Endodermal cell (in vitro differentiated cells): ENCODE results near the gene ZBTB37. TPM values are rescaled to one million over a fixed set of nuclear protein-coding genes. Genes with fewer than 3 reads are reported as not detected.

ENCODE experiments used
- DNase-seq: peaks from one replicate; pipeline ENCODE4 v3.0.0-alpha.2; 2017
- H3K27ac ChIP-seq: 2 replicates; pipeline ENCODE4 v1.5.1; 2013; ENCODE audit warnings: mild to moderate bottlenecking, low read depth, low read length, moderate library complexity
- H3K27me3 ChIP-seq: 2 replicates; pipeline ENCODE4 v1.6.1; 2013; ENCODE audit warnings: mild to moderate bottlenecking, low read length, moderate library complexity; ENCODE audit not compliant: insufficient read depth, control insufficient read depth, poor library complexity, severe bottlenecking
- H3K36me3 ChIP-seq: 2 replicates; pipeline ENCODE4 v1.7.0; 2013; ENCODE audit warnings: mild to moderate bottlenecking, low read length, moderate library complexity; ENCODE audit not compliant: control insufficient read depth, insufficient read depth
- H3K4me1 ChIP-seq: one replicate; pipeline ENCODE4 v1.7.0; 2013; ENCODE audit warnings: low read length; ENCODE audit not compliant: control insufficient read depth, insufficient read depth
- H3K4me3 ChIP-seq: 2 replicates; pipeline ENCODE4 v1.5.1; 2013; ENCODE audit warnings: mild to moderate bottlenecking, low read length, moderate library complexity
- H3K9ac ChIP-seq: 2 replicates; pipeline ENCODE4 v1.6.1; 2013; ENCODE audit warnings: mild to moderate bottlenecking, low read length, moderate library complexity; ENCODE audit not compliant: poor library complexity, severe bottlenecking; ENCODE audit errors: extremely low read depth
- H3K9me3 ChIP-seq: 2 replicates; pipeline ENCODE4 v1.6.1; 2013; ENCODE audit warnings: mild to moderate bottlenecking, low read length, moderate library complexity; ENCODE audit not compliant: control insufficient read depth
- H3K27ac Mint-ChIP-seq: 2 replicates; pipeline ENCODE4 v1.8.0; 2020; ENCODE audit warnings: mixed read lengths
- H3K27me3 Mint-ChIP-seq: 2 replicates; pipeline ENCODE4 v1.8.0; 2021; ENCODE audit warnings: mild to moderate bottlenecking, mixed read lengths; ENCODE audit not compliant: insufficient read depth
- H3K36me3 Mint-ChIP-seq: 2 replicates; pipeline ENCODE4 v1.8.0; 2020; ENCODE audit warnings: low read depth, mixed read lengths
- H3K4me1 Mint-ChIP-seq: 2 replicates; pipeline ENCODE4 v1.8.0; 2020; ENCODE audit warnings: mixed read lengths
- H3K4me3 Mint-ChIP-seq: 2 replicates; pipeline ENCODE4 v1.8.0; 2020; ENCODE audit warnings: mild to moderate bottlenecking, moderate library complexity, mixed read lengths
- H3K9me3 Mint-ChIP-seq: 2 replicates; pipeline ENCODE4 v1.8.0; 2020; ENCODE audit warnings: mild to moderate bottlenecking, mixed read lengths
- CTCF ChIP-seq: fragments of 200-600 bp; sonication (generic); conservative IDR thresholded peaks from 2 replicates; pipeline ENCODE4 v1.5.0; 2021; ENCODE audit warnings: antibody characterized with exemption, mild to moderate bottlenecking
- WGBS, 2 experiments: methylation state at CpG; one replicate each; pipeline versions ENCODE4 v1.1.5 to v1.1.7; 2013; ENCODE audit warnings: missing lambda C conversion rate in 2 of 2, mixed read lengths in 1 of 2; ENCODE audit not compliant: insufficient coverage in 1 of 2, insufficient read length in 1 of 2; 5-methylcytosine and 5-hydroxymethylcytosine counted together
- total RNA-seq, 2 donors: library from RNA; stranded (reverse); fragmentation: NEBNext Ultra II Directional in 1 of 2; extraction: Animal tissue kit (Norgen Biotek cat#: 25700) in 1 of 2; gene quantifications; 2 replicates in 1 of 2; 3 replicates in 1 of 2; pipeline ENCODE4 v1.2.1, GENCODE V29; 2021

The ZBTB37 gene
- total RNA-seq, 2 donors from 2014 or later: 17.4 to 24.2 TPM

GRCh38 chr1:173889885-173890284 lies 21.7 kb downstream of the ZBTB37 start:
- no peaks in the 10 kb centered on the region for H3K4me1 ChIP-seq
- DNase-seq: no peak
- H3K27me3 ChIP-seq: no peaks in the 10 kb centered on the region
- no peaks in the 10 kb centered on the region for H3K4me1 Mint-ChIP-seq
- H3K9me3 Mint-ChIP-seq: no peaks in the 10 kb centered on the region
- H3K4me3 ChIP-seq: no peak overlapping the region
- 92 to 100% methylated on average over 1 to 2 of the region's 2 CpGs for WGBS, 2 experiments
- no peaks in the 10 kb centered on the region for H3K9me3 ChIP-seq
- no peak overlapping the region for H3K27ac ChIP-seq
- H3K4me3 Mint-ChIP-seq: no peak overlapping the region
- no peak overlapping the region for H3K9ac ChIP-seq
- H3K27ac Mint-ChIP-seq: no peak overlapping the region
- TF ChIP-seq CTCF: no peak
- no peaks in the 10 kb centered on the region for H3K27me3 Mint-ChIP-seq
- peaks cover 40% of the 10 kb centered on the region for H3K36me3 ChIP-seq
- peaks cover 25% of the 10 kb centered on the region for H3K36me3 Mint-ChIP-seq

GRCh38 chr1:173893611-173894010 lies 25.4 kb downstream of the ZBTB37 start:
- Mint-ChIP-seq H3K27me3 (no peaks in the 10 kb centered on the region), H3K4me1 (no peaks in the 10 kb centered on the region), H3K4me3 (no peak overlapping the region), H3K36me3 (peaks cover 11% of the 10 kb centered on the region), H3K27ac (no peak overlapping the region), H3K9me3 (no peaks in the 10 kb centered on the region)
- no peak overlapping the region for H3K4me3 ChIP-seq
- no peak for DNase-seq
- no peaks in the 10 kb centered on the region for H3K27me3 ChIP-seq
- H3K9ac ChIP-seq: no peak overlapping the region
- no peak overlapping the region for H3K27ac ChIP-seq
- peaks cover 10% of the 10 kb centered on the region for H3K36me3 ChIP-seq
- no peaks in the 10 kb centered on the region for H3K4me1 ChIP-seq
- WGBS, 2 experiments: 100% methylated on average over 1 of the region's 1 CpG; no CpG with 5 or more reads in 1 of the 2 experiments
- TF ChIP-seq CTCF: no peak
- no peaks in the 10 kb centered on the region for H3K9me3 ChIP-seq

- Histone ChIP-seq H3K4me1 (no peaks in the 10 kb centered on the region), H3K9ac (no peak overlapping the region), H3K4me3 (no peak overlapping the region), H3K27me3 (no peaks in the 10 kb centered on the region), H3K36me3 (peaks cover 4% of the 10 kb centered on the region), H3K9me3 (no peaks in the 10 kb centered on the region), H3K27ac (no peak overlapping the region)
- no peak for DNase-seq
- no peak overlapping the region for H3K4me3 Mint-ChIP-seq
- 86 to 100% methylated on average over 1 to 3 of the region's 3 CpGs for WGBS, 2 experiments
- H3K9me3 Mint-ChIP-seq: no peaks in the 10 kb centered on the region
- peaks cover 11% of the 10 kb centered on the region for H3K36me3 Mint-ChIP-seq
- H3K27ac Mint-ChIP-seq: no peak overlapping the region
- peaks cover under 1% of the 10 kb centered on the region for H3K4me1 Mint-ChIP-seq
- no peak for TF ChIP-seq CTCF
- no peaks in the 10 kb centered on the region for H3K27me3 Mint-ChIP-seq
Observed at GRCh38 chr1:173894189-173894588, 26.0 kb downstream of the ZBTB37 start.
